Panc1 (cell line): ENCODE data around the gene PCSK5. TPM values are rescaled to one million over a fixed set of nuclear protein-coding genes. Genes with fewer than 3 reads are reported as not detected.

Experiments
- ATAC-seq: fragments of 200-7000 bp; cut with Tn5 transposase; 2 replicates; pipeline ENCODE4 v1.9.1; 2020; ENCODE audit warnings: mild to moderate bottlenecking, moderate library complexity
- BruUV-seq: library from RNA; stranded (reverse); fragments of 400-500 nt; replicated peaks from 2 replicates; lab custom pipeline; 2021; lab: Mats Ljungman, UMichigan
- CTCF ChIA-PET: fragments of 300-600 bp; sonication (Branson Sonifier 250); formaldehyde crosslinking; loops from one replicate; lab custom pipeline; 2022; ENCODE audit warnings: antibody characterized with exemption; lab: Charles Lee
- POLR2A ChIA-PET: fragments of 300-600 bp; sonication (Branson Sonifier 250); formaldehyde crosslinking; loops from one replicate; lab custom pipeline; 2022; ENCODE audit warnings: antibody characterized with exemption; lab: Charles Lee
- DNase-seq: peaks from one replicate; pipeline ENCODE4 v3.0.0-alpha.2; 2010; ENCODE audit warnings: low read depth, low spot score
- H3K27ac ChIP-seq: 2 replicates; pipeline ENCODE4 v1.5.1; 2011; ENCODE audit warnings: mild to moderate bottlenecking, low read length, inconsistent platforms
- H3K27me3 ChIP-seq: fragments of 200-500 bp; sonication (Bioruptor generic); 2 replicates; pipeline ENCODE4 v1.6.0; 2014; ENCODE audit warnings: low read length, inconsistent platforms; ENCODE audit not compliant: control insufficient read depth, insufficient read depth
- H3K36me3 ChIP-seq: fragments of 200-500 bp; sonication (Bioruptor generic); 2 replicates; pipeline ENCODE4 v1.5.1; 2014; ENCODE audit warnings: inconsistent platforms, mild to moderate bottlenecking, low read length, moderate library complexity; ENCODE audit not compliant: control insufficient read depth, insufficient read depth
- H3K4me1 ChIP-seq: 2 replicates; pipeline ENCODE4 v1.5.1; 2011; ENCODE audit warnings: inconsistent platforms, mild to moderate bottlenecking, low read length, moderate library complexity; ENCODE audit not compliant: control insufficient read depth, insufficient read depth
- H3K4me3 ChIP-seq, 2 experiments: 2 replicates each; pipeline ENCODE4 v1.5.1; 2011 to 2012; ENCODE audit warnings: low read depth in 2 of 2, low read length in 2 of 2, mild to moderate bottlenecking in 2 of 2, inconsistent platforms in 1 of 2, moderate library complexity in 1 of 2
- H3K9me3 ChIP-seq: fragments of 200-500 bp; sonication (Bioruptor generic); 2 replicates; pipeline ENCODE4 v1.5.1; 2014; ENCODE audit warnings: low read depth, mild to moderate bottlenecking, inconsistent platforms, low read length, moderate library complexity; ENCODE audit not compliant: control insufficient read depth, insufficient read depth
- POLR2AphosphoS5 ChIP-seq: IDR thresholded peaks from 2 replicates; pipeline ENCODE4 v1.6.1; 2012; ENCODE audit warnings: mild to moderate bottlenecking, low read depth, low read length, moderate library complexity
- SIN3A ChIP-seq: IDR thresholded peaks from 2 replicates; pipeline ENCODE4 v1.6.1; 2012; ENCODE audit warnings: low read depth, mild to moderate bottlenecking, low read length, moderate library complexity, borderline replicate concordance; ENCODE audit not compliant: insufficient read depth
- TCF7L2 ChIP-seq: IDR thresholded peaks from 2 replicates; pipeline ENCODE4 v1.6.1; 2011; ENCODE audit warnings: mild to moderate bottlenecking, low read depth, low read length, inconsistent platforms
- in situ Hi-C: cut with HindIII; loops from 2 replicates; pipeline ENCODE4 v1.10.0; 2016; ENCODE audit warnings: low sequenced_read_pairs, low pct_unique_long_range_greater_than_20kb
- intact Hi-C: fragments of 100-400 bp; cut with micrococcal nuclease; formaldehyde crosslinking; loops from one replicate; pipeline ENCODE4 v1.10.0; 2022; ENCODE audit not compliant: unreplicated experiment
- total RNA-seq: library from RNA; stranded (reverse); gene quantifications from one replicate; pipeline ENCODE4 v1.2.1, GENCODE V29; 2021; ENCODE audit not compliant: unreplicated experiment
- TF ChIP-seq, protein P1 (sequence below): fragments of 450-650 bp; IDR thresholded peaks from 2 replicates; pipeline ENCODE4 v1.5.1; 2017; ENCODE audit warnings: mild to moderate bottlenecking
- TF ChIP-seq, protein P2 (sequence below), 2 experiments: IDR thresholded peaks; 2 replicates each; pipeline ENCODE4 v1.6.1; 2011 to 2012; ENCODE audit warnings: low read depth in 2 of 2, control low read depth in 1 of 2, low read length in 1 of 2, mild to moderate bottlenecking in 1 of 2, moderate library complexity in 1 of 2; ENCODE audit not compliant: insufficient read depth in 1 of 2

The PCSK5 gene
- total RNA-seq, 1 experiment from 2014 or later: 0.21 TPM

DNA sequence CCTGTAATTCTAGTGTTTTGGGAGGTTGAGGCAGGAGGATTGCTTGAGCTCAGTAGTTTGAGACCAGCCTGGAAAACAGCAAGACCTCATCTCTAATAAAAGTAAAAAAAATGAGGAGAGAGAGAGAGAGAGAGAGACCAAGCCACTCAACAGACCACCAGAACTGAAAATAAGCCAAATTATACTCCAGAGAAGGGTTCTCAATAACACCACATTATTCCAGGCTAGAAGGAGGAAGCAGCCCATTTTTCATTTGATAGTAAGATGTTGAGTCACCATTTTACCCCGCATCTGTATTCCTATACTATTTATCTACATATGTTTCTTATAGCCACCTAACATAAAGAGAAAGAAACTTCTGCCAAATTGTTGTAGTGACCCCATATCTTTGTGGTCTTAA is 134.8 kb downstream of the PCSK5 start:
- intact Hi-C loops: no loop called here
- CTCF ChIA-PET: no interaction called here
- ATAC-seq: no peak

DNA sequence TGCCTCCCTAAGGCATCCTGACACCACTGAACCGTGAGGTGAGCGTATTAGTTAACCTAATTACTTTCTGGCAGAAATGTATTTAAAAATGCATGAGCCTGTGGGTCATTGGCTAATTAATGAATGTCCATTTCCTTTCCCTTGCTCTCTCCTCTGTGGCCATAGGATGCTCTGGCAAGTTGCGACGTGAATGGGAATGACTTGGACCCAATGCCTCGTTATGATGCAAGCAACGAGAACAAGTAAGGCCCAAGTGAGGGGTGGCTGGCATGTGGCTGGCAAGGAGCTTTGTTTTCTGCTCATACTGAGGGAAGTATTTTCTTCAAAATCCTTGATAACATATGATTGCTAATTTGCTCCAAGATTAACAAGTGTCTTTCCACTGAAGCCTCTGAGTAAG is 136.3 kb downstream of the PCSK5 start:
- CTCF ChIA-PET: no interaction called here
- Histone ChIP-seq H3K27me3 (no peaks in the 10 kb centered on the region), H3K36me3 (no peaks in the 10 kb centered on the region), H3K9me3 (no peaks in the 10 kb centered on the region), H3K27ac (no peak overlapping the region), H3K4me1 (no peaks in the 10 kb centered on the region), H3K4me3 (no peak overlapping the region)
- DNase-seq (no peak), ATAC-seq (no peak)
- in situ Hi-C loops (no loop called here), intact Hi-C loops (no loop called here)
- TF ChIP-seq, protein P1, sequence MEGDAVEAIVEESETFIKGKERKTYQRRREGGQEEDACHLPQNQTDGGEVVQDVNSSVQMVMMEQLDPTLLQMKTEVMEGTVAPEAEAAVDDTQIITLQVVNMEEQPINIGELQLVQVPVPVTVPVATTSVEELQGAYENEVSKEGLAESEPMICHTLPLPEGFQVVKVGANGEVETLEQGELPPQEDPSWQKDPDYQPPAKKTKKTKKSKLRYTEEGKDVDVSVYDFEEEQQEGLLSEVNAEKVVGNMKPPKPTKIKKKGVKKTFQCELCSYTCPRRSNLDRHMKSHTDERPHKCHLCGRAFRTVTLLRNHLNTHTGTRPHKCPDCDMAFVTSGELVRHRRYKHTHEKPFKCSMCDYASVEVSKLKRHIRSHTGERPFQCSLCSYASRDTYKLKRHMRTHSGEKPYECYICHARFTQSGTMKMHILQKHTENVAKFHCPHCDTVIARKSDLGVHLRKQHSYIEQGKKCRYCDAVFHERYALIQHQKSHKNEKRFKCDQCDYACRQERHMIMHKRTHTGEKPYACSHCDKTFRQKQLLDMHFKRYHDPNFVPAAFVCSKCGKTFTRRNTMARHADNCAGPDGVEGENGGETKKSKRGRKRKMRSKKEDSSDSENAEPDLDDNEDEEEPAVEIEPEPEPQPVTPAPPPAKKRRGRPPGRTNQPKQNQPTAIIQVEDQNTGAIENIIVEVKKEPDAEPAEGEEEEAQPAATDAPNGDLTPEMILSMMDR: no peak
- TF ChIP-seq POLR2AphosphoS5: no peak
- no peak for TF ChIP-seq TCF7L2
- TF ChIP-seq, protein P2, sequence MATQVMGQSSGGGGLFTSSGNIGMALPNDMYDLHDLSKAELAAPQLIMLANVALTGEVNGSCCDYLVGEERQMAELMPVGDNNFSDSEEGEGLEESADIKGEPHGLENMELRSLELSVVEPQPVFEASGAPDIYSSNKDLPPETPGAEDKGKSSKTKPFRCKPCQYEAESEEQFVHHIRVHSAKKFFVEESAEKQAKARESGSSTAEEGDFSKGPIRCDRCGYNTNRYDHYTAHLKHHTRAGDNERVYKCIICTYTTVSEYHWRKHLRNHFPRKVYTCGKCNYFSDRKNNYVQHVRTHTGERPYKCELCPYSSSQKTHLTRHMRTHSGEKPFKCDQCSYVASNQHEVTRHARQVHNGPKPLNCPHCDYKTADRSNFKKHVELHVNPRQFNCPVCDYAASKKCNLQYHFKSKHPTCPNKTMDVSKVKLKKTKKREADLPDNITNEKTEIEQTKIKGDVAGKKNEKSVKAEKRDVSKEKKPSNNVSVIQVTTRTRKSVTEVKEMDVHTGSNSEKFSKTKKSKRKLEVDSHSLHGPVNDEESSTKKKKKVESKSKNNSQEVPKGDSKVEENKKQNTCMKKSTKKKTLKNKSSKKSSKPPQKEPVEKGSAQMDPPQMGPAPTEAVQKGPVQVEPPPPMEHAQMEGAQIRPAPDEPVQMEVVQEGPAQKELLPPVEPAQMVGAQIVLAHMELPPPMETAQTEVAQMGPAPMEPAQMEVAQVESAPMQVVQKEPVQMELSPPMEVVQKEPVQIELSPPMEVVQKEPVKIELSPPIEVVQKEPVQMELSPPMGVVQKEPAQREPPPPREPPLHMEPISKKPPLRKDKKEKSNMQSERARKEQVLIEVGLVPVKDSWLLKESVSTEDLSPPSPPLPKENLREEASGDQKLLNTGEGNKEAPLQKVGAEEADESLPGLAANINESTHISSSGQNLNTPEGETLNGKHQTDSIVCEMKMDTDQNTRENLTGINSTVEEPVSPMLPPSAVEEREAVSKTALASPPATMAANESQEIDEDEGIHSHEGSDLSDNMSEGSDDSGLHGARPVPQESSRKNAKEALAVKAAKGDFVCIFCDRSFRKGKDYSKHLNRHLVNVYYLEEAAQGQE (IDR thresholded peaks at IDR 0.05; ENCODE audit: insufficient read depth in 1 of 2, low read depth in 2 of 2, low read length in 1 of 2): no peak
- TF ChIP-seq SIN3A: no peak
- POLR2A ChIA-PET: no interaction called here
- BruUV-seq: no TSS peak

More for the DNA sequence above, 134.8 kb downstream of the PCSK5 start:
- BruUV-seq: no TSS peak
- no peaks in the 10 kb centered on the region for H3K27me3 ChIP-seq
- H3K4me3 ChIP-seq: no peak overlapping the region
- TF ChIP-seq SIN3A (no peak), POLR2AphosphoS5 (no peak), TCF7L2 (no peak)
- TF ChIP-seq, protein P1: no peak
- TF ChIP-seq, protein P2 (IDR thresholded peaks at IDR 0.05; ENCODE audit: insufficient read depth in 1 of 2, low read depth in 2 of 2, low read length in 1 of 2): no peak
- H3K9me3 ChIP-seq: no peaks in the 10 kb centered on the region
- no peak for DNase-seq
- H3K4me1 ChIP-seq: no peaks in the 10 kb centered on the region
- POLR2A ChIA-PET: no interaction called here
- no peaks in the 10 kb centered on the region for H3K36me3 ChIP-seq
- H3K27ac ChIP-seq: no peak overlapping the region
- in situ Hi-C loops: no loop called here
